Endothelial cell of umbilical vein (primary cell): Measurements from ENCODE around the gene ZBTB7C.

Experiments
- CTCF ChIP-seq, 2 donors: IDR thresholded peaks; 1 replicate in 1 of 2; 2 replicates in 1 of 2; pipeline ENCODE4 v1.5.1; 2011; ENCODE audit warnings: low read length in 2 of 2, mild to moderate bottlenecking in 2 of 2, moderate library complexity in 2 of 2, control low read depth in 1 of 2, inconsistent platforms in 1 of 2, low read depth in 1 of 2; ENCODE audit not compliant: insufficient read depth in 1 of 2; ENCODE audit errors: extremely low read depth in 1 of 2
- EZH2 ChIP-seq: IDR thresholded peaks from 2 replicates; pipeline ENCODE4 v1.6.1; 2012; ENCODE audit warnings: borderline replicate concordance, low read depth, mild to moderate bottlenecking, moderate library complexity, low read length, inconsistent platforms; ENCODE audit not compliant: severe bottlenecking
- MAX ChIP-seq: IDR thresholded peaks from 2 replicates; pipeline ENCODE4 v1.6.1; 2011; ENCODE audit not compliant: insufficient read depth, insufficient read length
- POLR2A ChIP-seq: IDR thresholded peaks from 2 replicates; pipeline ENCODE4 v1.6.1; 2012; ENCODE audit warnings: low read depth, mild to moderate bottlenecking, control low read depth, low read length
- POLR2AphosphoS5 ChIP-seq: IDR thresholded peaks from 2 replicates; pipeline ENCODE4 v1.6.1; 2012; ENCODE audit warnings: low read depth, mild to moderate bottlenecking, control low read depth, low read length, moderate library complexity; ENCODE audit not compliant: insufficient read depth

- TF ChIP-seq CTCF (IDR thresholded peaks at IDR 0.05; ENCODE audit: extremely low read depth in 1 of 2, insufficient read depth in 1 of 2, low read depth in 1 of 2, low read length in 2 of 2) (no peak), POLR2AphosphoS5 (no peak), POLR2A (no peak), MAX (no peak), EZH2 (no peak)
These were observed 172.4 kb downstream of the ZBTB7C start for GRCh38 chr18:48236822-48237221.
